Fibroblast of skin of left biceps (primary cell): Measurements from ENCODE around the gene PIAS4.
"Not testable (repeated sequence)": the region's sequence is repeated elsewhere in the genome, so short reads cannot be mapped to it uniquely, and the experiment has no call there.

Source experiments
- DNase-seq, 2 experiments: peaks; one replicate each; pipeline ENCODE4 v3.0.0-alpha.2; 2013; ENCODE audit warnings: low read depth in 2 of 2

The PIAS4 gene

GRCh38 chr19:4007021-4007835 lies at the start of gene PIAS4:
Gene PIAS4, plus strand, starts transcription at chr19:4007736. Its CDS starts 25 bp downstream, at chr19:4007761.
- DNase-seq: peak; percentile 82 to 85

- DNase-seq: no peak
These were observed 48.4 kb upstream of the PIAS4 start for GRCh38 chr19:3958836-3959765.

GRCh38 chr19:3959766-3960131 lies 47.8 kb upstream of the PIAS4 start:
- no peak for DNase-seq

GRCh38 chr19:3961007-3961406 lies 46.5 kb upstream of the PIAS4 start:
- DNase-seq: no peak

- DNase-seq: no peak
These were observed 43.9 kb upstream of the PIAS4 start for GRCh38 chr19:3963458-3964255.

- DNase-seq: no peak
These were observed 43.0 kb upstream of the PIAS4 start for GRCh38 chr19:3964256-3965194.

- DNase-seq: no peak
These were observed 41.2 kb upstream of the PIAS4 start for GRCh38 chr19:3966051-3967017.

GRCh38 chr19:3967983-3968382 lies 39.6 kb upstream of the PIAS4 start:
- not testable (repeated sequence) for DNase-seq

GRCh38 chr19:3968556-3969434 lies 38.7 kb upstream of the PIAS4 start:
- peak; percentile 99 for DNase-seq

- peak; percentile 58 to 67 for DNase-seq
These were observed 37.9 kb upstream of the PIAS4 start for GRCh38 chr19:3969435-3970312.

- DNase-seq: no peak
These were observed 37.2 kb upstream of the PIAS4 start for GRCh38 chr19:3970313-3970807.

- DNase-seq: peak; percentile 93 to 94
These were observed 36.5 kb upstream of the PIAS4 start, which contains the start of gene DAPK3 for GRCh38 chr19:3970808-3971598. Gene DAPK3, minus strand, starts transcription at chr19:3971099. Its CDS starts 1,364 bp downstream, at chr19:3969735.

GRCh38 chr19:3975144-3975543 lies 32.4 kb upstream of the PIAS4 start:
- DNase-seq: no peak

GRCh38 chr19:3975637-3976087 lies 31.9 kb upstream of the PIAS4 start:
- no peak for DNase-seq

GRCh38 chr19:3976495-3977241 lies 30.9 kb upstream of the PIAS4 start:
- no peak for DNase-seq
